Rectal smooth muscle tissue (tissue), 1 donor: Measurements from ENCODE around the gene NOTO.

ENCODE experiments used
- H3K27ac ChIP-seq: one replicate; pipeline ENCODE4 v1.7.0; 2013; ENCODE audit warnings: low read depth, low read length, inconsistent platforms
- H3K27me3 ChIP-seq: one replicate; pipeline ENCODE4 v1.7.0; 2013; ENCODE audit warnings: low read length; ENCODE audit not compliant: control insufficient read depth, insufficient read depth
- H3K36me3 ChIP-seq: one replicate; pipeline ENCODE4 v1.7.0; 2013; ENCODE audit warnings: low read length; ENCODE audit not compliant: control insufficient read depth, insufficient read depth
- H3K4me1 ChIP-seq: one replicate; pipeline ENCODE4 v1.7.0; 2013; ENCODE audit warnings: low read length; ENCODE audit not compliant: control insufficient read depth, insufficient read depth
- H3K4me3 ChIP-seq: one replicate; pipeline ENCODE4 v1.7.0; 2013; ENCODE audit warnings: low read length
- H3K9ac ChIP-seq: one replicate; pipeline ENCODE4 v1.7.0; 2013; ENCODE audit warnings: low read length

The NOTO gene

DNA sequence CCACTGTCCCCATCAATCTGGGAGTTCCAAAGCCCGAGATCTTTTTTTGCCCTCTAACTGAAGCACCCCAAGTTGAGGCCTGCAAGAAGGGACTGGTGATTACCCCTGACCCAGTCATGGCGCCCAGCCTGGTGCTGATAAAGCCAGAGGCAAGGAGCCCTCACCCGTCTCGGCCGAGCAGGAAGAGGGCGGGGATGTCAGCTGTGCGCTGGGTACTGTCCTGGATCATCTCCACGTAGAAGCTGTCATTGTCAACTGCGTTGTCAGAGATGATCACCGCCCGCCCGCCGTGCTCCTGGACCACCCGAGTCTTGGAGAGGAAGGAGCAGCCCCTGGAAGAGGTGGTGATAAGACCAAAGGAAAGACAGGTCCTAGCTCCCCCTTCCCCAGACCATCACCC lies 26.3 kb downstream of the NOTO start:
- Histone ChIP-seq H3K36me3 (peaks cover 6% of the 10 kb centered on the region), H3K4me3 (no peak overlapping the region), H3K4me1 (no peaks in the 10 kb centered on the region), H3K27ac (no peak overlapping the region), H3K9ac (no peak overlapping the region), H3K27me3 (no peaks in the 10 kb centered on the region)

DNA sequence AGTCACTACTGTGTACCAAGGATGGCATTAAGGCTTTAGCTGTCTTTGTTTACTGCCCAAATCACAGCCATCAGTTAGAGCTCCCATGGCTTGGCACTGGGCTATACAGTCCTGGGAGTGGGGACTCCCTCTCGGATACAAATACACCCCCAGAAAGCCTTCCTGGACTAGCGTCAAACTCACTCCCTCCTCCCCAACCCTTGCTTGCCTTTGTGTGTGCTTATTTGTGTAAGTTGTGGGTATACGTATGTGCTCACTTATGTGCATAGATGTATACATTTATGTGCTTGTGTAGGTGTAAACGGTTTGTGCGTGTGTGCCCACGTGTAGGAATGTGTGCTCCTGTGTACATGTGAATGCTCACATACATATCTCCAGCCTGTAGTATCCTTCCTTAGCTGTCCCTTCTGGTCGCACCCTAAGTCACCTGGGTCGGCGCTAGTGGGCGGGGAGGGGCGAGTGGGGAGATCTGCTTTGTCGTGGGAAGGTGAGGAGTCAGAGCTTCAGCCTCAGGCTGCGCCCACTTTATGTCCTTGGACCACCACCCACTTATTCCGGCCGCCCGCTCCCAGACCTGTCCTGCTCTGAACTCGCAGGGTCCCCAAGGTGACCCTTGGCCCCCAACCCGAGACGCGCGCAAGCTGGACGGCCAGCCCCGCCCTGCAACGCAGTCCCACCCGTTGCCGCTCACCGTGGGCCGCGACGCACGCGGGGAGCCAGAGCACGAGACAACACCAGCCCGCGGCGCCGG lies 30.2 kb downstream of the NOTO start:
- Histone ChIP-seq H3K9ac (peak overlapping the region; percentile 12), H3K4me1 (peaks cover 6% of the 10 kb centered on the region), H3K27ac (peak overlapping the region; percentile 18), H3K27me3 (no peaks in the 10 kb centered on the region), H3K4me3 (peak overlapping the region; percentile 73), H3K36me3 (no peaks in the 10 kb centered on the region)

DNA sequence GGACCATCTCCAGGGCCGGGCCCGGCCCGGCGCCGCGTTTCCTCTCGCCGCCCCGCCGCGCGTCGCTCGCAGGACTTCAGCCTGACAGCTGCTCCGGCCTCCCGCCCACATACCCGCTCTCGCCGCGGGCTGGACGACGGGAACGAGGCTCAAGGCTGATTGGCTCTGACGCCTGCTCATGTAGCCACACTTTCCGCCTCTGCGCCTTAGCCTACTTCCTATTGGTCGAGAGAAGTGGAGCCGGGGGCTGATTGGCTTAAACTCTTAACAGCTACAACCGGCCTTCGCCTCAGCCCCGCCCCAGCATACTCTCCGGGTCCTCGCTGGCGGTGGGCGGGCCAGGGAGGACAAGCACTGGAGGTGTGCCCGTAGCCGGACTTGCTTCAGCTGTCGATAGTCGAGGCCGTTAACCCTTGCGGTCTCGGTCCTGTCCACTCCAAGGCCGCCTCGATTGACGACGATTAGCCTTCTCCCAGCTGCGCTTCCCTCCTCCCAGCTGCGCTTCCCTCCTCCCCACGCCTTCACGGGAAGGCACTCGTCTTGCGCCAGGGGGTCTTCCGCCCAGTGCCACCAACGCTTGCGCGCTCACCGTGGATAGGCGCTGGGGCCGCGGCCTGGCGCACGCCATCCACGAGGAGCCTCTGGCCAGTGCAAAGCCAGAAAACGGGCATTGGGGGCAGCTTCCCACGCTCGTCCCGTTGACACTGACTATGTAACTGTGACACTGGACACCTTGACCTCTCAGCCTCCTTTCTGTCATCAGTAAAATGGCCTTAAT lies 31.0 kb downstream of the NOTO start, which contains the start of gene PRADC1:
Gene PRADC1 (minus strand): TSS at position 86 of the 778 bp plus-strand sequence. CDS start 79 bp downstream, at position 7.
- H3K9ac ChIP-seq = peak within 1 kb of the TSS; percentile 85
- H3K27ac ChIP-seq = peak within 1 kb of the TSS; percentile 90
- H3K4me3 ChIP-seq = peak within 1 kb of the TSS; percentile 84
- no peaks in the 10 kb centered on the region for H3K27me3 ChIP-seq
- H3K36me3 ChIP-seq = no peaks in the 10 kb centered on the region
- peaks cover 6% of the 10 kb centered on the region for H3K4me1 ChIP-seq

DNA sequence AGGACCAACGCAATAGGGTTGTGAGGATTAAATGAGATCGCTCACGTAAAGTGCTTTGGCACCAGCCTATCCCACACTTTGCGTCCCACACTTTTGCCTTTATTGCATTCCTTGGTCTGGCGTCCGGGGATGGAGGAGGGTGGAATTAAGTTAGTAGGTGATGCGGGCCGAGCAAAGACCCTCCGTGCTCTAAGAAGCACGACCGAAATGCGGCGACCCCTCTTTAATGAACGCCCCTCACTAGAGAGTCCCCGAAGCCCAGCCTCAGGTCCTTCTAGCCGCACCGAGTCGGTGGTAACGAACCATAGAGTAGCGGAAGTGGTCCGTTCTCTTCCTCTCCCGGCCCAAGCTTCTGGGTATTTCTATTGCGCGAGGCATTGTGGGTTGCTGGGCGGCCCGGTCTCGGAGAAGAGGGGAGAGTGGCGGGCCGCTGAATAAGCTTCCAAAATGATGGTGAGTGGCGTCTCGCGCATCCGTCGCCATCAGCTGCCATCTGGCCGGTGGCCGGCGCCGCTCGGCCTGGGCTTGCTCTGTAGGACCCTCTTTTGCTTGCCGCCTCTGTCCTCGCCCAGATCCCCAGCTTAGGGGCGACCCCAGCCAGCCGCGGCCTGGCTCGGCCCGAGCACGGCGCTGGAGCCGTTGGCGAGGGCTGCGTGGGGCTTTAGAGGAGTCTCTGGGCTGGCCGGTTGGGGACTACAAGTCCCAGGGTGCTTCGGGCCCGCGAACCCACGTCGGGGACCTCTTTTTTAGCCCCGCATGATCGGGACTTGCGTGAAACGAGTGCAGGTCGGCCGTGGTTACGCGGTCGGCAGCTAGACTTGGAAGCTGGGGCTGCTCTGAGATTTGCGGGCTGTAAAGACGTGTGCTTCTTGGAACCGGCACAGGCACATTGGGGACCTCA lies 31.8 kb downstream of the NOTO start, which contains the start of gene CCT7:
Gene CCT7 (plus strand): TSS at position 377 of the 901 bp plus-strand sequence. CDS start 71 bp downstream, at position 448.
- Histone ChIP-seq H3K4me1 (peaks cover 6% of the 10 kb centered on the region), H3K9ac (peak within 1 kb of the TSS; percentile 85), H3K27ac (peak within 1 kb of the TSS; percentile 90), H3K4me3 (peak within 1 kb of the TSS; percentile 84), H3K36me3 (peaks cover 4% of the 10 kb centered on the region), H3K27me3 (no peaks in the 10 kb centered on the region)

DNA sequence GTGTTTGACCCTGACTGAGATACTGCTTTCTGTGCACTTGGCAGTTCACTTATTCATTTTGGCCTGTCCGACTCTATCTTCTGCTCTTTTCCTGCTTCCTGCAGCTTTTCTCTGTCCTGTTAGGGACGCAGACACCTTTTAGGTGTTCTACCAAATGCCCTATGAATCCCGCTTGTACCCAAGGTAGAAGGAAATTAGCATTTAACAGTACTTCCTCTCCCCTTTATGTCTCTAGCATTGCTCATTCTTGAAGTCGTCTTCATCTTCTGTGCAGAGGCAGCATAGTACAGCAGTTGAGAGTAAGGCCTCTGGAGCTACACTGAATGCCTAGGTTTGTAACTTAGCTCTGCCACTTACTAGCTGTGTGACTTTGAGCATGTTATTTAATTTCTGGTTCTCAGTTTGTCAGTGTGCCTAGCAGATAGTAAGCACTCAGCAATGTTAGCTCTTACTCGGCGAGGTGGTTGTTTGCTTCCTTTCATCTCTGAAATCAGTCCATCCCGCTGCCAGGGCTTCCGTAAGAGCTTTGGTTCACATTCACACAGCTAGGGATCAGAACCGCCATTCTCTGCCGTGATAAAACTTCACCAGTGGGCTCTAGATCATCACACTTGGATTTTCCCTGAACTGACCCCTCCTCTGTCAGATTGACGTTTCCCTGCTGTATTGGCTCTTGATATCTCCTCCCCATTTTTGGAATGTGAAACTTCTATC lies 33.1 kb downstream of the NOTO start:
- H3K4me3 ChIP-seq = peak overlapping the region; percentile 84
- H3K9ac ChIP-seq = no peak overlapping the region
- peaks cover 6% of the 10 kb centered on the region for H3K4me1 ChIP-seq
- H3K36me3 ChIP-seq = peaks cover 5% of the 10 kb centered on the region
- H3K27me3 ChIP-seq = no peaks in the 10 kb centered on the region
- H3K27ac ChIP-seq = no peak overlapping the region

DNA sequence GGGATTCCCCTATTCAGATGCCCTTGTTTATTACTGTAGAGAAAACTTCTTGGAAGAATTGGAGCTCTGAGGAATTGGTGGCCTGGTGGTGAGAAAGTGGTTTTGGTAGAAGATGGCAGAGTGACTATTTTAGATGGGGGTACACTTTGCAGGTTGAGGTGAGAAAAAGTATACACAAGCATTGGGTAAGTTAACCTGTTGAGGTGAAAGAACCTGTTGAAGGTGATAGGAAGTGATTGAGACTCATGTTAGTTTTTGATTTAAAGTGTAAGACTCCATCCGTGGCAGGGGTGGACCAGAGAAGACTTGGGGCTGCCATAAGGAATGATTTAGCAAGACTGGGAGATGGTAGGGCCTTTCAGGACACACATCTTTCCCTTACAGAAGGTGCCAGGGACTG lies 34.8 kb downstream of the NOTO start:
- peaks cover 5% of the 10 kb centered on the region for H3K36me3 ChIP-seq
- no peak overlapping the region for H3K9ac ChIP-seq
- no peaks in the 10 kb centered on the region for H3K27me3 ChIP-seq
- peaks cover 6% of the 10 kb centered on the region for H3K4me1 ChIP-seq
- H3K27ac ChIP-seq = no peak overlapping the region
- no peak overlapping the region for H3K4me3 ChIP-seq

DNA sequence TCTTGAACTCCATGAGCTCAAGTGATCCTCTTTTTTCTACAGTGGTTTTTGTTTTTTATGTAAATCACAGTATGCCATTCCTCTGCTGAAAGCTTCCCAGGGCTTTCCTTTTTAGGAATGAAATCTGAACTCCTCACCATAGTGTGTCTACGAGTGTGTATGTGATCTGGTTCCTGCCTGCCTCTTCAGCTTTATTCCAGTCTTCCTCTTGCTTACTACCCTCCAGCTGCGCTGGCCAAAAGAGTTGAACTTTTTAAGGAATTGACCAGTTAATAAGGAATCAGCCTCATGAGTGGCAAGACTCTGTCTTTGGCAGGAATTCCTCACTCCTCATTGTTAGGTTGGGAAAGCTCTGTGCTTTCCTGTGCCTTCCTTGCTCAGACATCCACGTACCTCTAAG lies 35.8 kb downstream of the NOTO start:
- Histone ChIP-seq H3K27me3 (no peaks in the 10 kb centered on the region), H3K27ac (no peak overlapping the region), H3K4me1 (peaks cover 6% of the 10 kb centered on the region), H3K36me3 (peaks cover 9% of the 10 kb centered on the region), H3K9ac (no peak overlapping the region), H3K4me3 (no peak overlapping the region)

DNA sequence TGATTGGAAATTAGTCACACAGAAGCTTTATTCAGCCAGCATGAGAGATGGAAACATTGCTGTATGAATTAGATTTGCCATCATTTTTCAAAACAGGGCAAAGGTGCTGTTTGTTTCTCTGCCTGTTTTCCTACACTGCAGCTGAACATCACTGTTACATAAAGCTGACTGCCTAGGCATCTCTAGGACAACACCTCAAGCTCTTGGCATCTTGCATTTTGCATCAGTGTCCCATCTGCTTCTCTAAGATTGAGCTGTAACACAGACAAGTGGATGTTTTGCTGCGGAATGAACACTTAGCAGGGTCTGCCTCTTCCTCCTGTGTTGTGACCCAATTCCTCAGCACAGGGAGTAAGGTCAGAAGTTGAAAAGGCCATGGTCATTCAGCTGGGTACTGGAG lies 36.6 kb downstream of the NOTO start:
- no peak overlapping the region for H3K9ac ChIP-seq
- H3K4me3 ChIP-seq = no peak overlapping the region
- no peak overlapping the region for H3K27ac ChIP-seq
- peaks cover 11% of the 10 kb centered on the region for H3K36me3 ChIP-seq
- peaks cover 6% of the 10 kb centered on the region for H3K4me1 ChIP-seq
- H3K27me3 ChIP-seq = no peaks in the 10 kb centered on the region

DNA sequence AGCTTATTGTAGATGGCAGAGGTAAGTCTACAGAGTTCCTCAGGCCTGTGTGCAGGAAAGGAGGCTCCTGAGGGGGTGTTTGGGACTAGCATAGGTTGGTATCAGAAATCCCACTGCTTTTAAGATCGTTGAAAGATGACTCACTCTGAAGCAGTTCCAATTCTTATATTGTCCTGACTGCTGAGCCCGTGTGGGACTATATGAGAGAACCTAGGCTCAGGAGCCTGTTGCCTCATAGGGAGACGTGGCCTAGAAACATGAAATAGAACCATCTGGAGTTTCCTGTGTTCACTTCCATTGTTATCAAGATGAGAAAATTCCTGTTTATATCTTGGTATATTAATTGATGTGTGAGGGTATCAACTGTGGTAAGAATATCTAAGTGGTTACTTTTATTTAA lies 37.4 kb downstream of the NOTO start:
- peaks cover 16% of the 10 kb centered on the region for H3K36me3 ChIP-seq
- H3K4me3 ChIP-seq = no peak overlapping the region
- H3K4me1 ChIP-seq = peaks cover 6% of the 10 kb centered on the region

DNA sequence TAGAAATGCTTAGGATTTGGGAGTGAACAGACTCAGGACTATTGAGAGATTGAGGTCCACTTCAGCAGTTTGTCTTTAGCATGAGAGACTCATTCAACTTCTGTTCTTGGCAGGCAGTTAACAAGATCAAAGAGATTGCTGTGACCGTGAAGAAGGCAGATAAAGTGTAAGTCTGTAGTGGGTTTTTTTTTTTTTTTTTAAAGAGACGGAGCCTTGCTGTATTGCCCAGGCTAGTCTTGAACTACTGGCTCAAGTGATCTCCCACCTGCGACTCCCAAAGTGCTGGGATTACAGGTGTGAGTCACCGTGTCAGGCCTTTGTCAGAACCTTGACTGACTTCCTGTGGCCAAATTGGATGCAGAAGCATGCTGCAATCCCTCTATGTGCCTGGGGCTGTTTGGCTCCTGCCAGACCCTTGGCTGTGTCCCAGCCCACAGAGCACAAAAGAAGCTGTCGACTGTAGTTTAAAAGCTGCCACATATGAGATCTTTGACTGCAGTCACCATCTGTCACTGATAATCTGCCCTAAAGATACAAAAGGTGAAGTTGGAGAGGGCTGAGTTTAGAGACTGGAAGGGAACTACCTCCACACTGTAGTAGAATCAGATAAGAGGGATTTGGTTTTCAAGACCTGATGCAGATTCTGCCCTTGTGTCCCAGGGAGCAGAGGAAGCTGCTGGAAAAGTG lies 41.7 kb downstream of the NOTO start:
- H3K27ac ChIP-seq = no peak overlapping the region
- H3K27me3 ChIP-seq = no peaks in the 10 kb centered on the region
- no peak overlapping the region for H3K9ac ChIP-seq
- no peak overlapping the region for H3K4me3 ChIP-seq
- H3K4me1 ChIP-seq = no peaks in the 10 kb centered on the region
- H3K36me3 ChIP-seq = peaks cover 40% of the 10 kb centered on the region

More for the DNA sequence above, 37.4 kb downstream of the NOTO start:
- Histone ChIP-seq H3K27me3 (no peaks in the 10 kb centered on the region), H3K9ac (no peak overlapping the region), H3K27ac (no peak overlapping the region)

DNA sequence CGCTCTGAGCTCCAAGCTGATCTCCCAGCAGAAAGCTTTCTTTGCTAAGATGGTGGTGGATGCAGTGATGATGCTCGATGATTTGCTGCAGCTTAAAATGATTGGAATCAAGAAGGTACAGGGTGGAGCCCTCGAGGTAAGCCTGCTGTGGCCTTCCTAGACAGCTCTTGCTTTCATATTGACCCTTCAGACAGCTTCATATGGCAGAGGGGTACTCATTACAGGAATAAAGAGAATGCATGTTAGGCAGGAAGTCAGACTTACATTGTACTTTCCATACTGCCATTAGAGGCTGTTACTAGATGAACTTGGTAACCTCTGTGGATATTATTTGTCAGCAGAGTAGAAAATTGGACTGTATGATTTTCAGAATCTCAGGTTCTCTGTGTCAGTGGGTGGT lies 42.2 kb downstream of the NOTO start:
- Histone ChIP-seq H3K4me1 (no peaks in the 10 kb centered on the region), H3K9ac (no peak overlapping the region), H3K4me3 (no peak overlapping the region), H3K36me3 (peaks cover 42% of the 10 kb centered on the region), H3K27ac (no peak overlapping the region), H3K27me3 (no peaks in the 10 kb centered on the region)
